ENCODE results near the gene GMIP. TPM values are rescaled to one million over a fixed set of nuclear protein-coding genes. Genes with fewer than 3 reads are reported as not detected.

GMIP gene
- total and polyA plus RNA-seq, 11 donors, result 1.1 to 21.7 (median 2.5) TPM

DNA sequence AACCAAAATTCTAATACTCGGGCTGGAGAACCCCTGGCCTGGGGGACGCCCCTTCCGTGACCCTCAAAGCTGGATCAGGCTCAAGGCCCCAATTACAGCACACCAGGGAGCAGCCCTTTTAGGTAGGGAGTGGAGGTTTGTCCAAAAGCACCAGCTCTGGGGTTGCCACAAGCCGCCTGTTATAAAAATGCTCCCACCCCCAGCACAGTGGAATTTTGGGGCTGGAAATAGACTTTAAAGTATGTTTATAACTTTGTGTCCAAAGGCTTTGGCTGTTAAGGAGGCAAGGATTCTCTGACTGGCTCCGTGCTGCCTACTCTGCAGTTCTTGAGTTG is 564 bp upstream of the GMIP start:
- 22 to 29% (median 28%) methylated on average over 5 of the region's 5 CpGs for WGBS, 4 donors
- intact Hi-C loops (cut with DNase I), result loop anchor here in 5 of 10 donors (1.0 to 5.0 kb wide), 3 partner anchors 92 to 112 kb away; no protein-coding TSS in a partner anchor
- H3K4me3 ChIP-seq, result peak overlapping the region in 11 of 12 donors; percentile 45 to 96 (median 78)

DNA sequence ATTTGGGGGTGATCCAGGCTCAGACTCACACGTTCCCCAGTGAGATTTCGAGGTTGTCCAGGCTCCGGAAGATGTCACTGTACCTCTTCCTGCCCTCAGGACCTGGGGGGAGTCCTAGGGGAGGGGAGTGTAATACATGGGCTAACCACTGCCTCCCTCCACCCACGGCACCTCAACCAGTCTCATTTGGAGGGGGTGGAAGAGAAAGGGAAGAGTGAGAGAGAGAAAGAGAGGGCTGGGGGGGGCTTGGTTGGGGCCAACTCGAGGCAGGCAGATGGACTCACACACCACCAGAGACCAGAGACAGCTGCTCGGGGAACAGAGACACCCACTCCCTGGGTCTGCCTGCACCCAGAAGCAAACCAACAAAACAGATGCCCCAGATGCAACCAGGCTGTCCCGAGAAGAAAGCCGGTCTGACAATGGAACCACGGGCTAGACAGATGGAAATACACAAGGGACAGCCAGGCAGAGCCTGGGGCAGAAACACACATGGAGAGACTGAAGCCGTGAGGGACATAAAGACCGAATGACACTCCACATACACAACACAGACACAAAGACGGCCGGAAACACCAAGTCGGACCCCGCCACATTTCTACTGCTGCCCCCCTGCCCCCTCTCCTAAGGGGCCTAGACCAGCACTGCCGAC is 825 bp downstream of the GMIP start:
- peak in 1 of 5 donors; percentile 25 for DNase-seq
- H3K4me1 ChIP-seq, result peaks cover 0 to 15% (median 7%) of the 10 kb centered on the region in 12 donors
- H3K27me3 ChIP-seq, result no peaks in the 10 kb centered on the region
- 29 to 36% (median 31%) methylated on average over 13 to 16 of the region's 16 CpGs for WGBS, 4 donors
- ATAC-seq, result peak in 1 of 4 donors; percentile 2
- peak overlapping the region in 7 of 12 donors; percentile 6 to 96 (median 61) for H3K27ac ChIP-seq
- no peak for TF ChIP-seq POLR2A (IDR thresholded peaks at IDR 0.05)
- TF ChIP-seq, protein P1, sequence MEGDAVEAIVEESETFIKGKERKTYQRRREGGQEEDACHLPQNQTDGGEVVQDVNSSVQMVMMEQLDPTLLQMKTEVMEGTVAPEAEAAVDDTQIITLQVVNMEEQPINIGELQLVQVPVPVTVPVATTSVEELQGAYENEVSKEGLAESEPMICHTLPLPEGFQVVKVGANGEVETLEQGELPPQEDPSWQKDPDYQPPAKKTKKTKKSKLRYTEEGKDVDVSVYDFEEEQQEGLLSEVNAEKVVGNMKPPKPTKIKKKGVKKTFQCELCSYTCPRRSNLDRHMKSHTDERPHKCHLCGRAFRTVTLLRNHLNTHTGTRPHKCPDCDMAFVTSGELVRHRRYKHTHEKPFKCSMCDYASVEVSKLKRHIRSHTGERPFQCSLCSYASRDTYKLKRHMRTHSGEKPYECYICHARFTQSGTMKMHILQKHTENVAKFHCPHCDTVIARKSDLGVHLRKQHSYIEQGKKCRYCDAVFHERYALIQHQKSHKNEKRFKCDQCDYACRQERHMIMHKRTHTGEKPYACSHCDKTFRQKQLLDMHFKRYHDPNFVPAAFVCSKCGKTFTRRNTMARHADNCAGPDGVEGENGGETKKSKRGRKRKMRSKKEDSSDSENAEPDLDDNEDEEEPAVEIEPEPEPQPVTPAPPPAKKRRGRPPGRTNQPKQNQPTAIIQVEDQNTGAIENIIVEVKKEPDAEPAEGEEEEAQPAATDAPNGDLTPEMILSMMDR (IDR thresholded peaks at IDR 0.05), result no peak
- no peaks in the 10 kb centered on the region for H3K9me3 ChIP-seq
- intact Hi-C loops (cut with DNase I), result loop anchor here in 9 of 10 donors (2.0 to 5.0 kb wide), 4 partner anchors 90 to 110 kb away; no protein-coding TSS in a partner anchor
- peaks cover 3 to 72% (median 29%) of the 10 kb centered on the region in 9 donors for H3K36me3 ChIP-seq
- H3K4me3 ChIP-seq, result peak overlapping the region; percentile 41 to 96 (median 77)

More for the DNA sequence above, 564 bp upstream of the GMIP start:
- peak overlapping the region in 2 of 12 donors; percentile 66 to 96 for H3K27ac ChIP-seq
- ATAC-seq (no peak), DNase-seq (no peak)
- no peaks in the 10 kb centered on the region for H3K27me3 ChIP-seq
- peaks cover 3 to 73% (median 43%) of the 10 kb centered on the region in 9 donors for H3K36me3 ChIP-seq
- no peaks in the 10 kb centered on the region for H3K9me3 ChIP-seq
- H3K4me1 ChIP-seq, result peaks cover 0 to 15% (median 7%) of the 10 kb centered on the region in 12 donors
- TF ChIP-seq, protein P1 (IDR thresholded peaks at IDR 0.05), result peak in 5 of 12 donors; percentile 8 to 43 (median 18)
- TF ChIP-seq POLR2A (IDR thresholded peaks at IDR 0.05), result no peak

DNA sequence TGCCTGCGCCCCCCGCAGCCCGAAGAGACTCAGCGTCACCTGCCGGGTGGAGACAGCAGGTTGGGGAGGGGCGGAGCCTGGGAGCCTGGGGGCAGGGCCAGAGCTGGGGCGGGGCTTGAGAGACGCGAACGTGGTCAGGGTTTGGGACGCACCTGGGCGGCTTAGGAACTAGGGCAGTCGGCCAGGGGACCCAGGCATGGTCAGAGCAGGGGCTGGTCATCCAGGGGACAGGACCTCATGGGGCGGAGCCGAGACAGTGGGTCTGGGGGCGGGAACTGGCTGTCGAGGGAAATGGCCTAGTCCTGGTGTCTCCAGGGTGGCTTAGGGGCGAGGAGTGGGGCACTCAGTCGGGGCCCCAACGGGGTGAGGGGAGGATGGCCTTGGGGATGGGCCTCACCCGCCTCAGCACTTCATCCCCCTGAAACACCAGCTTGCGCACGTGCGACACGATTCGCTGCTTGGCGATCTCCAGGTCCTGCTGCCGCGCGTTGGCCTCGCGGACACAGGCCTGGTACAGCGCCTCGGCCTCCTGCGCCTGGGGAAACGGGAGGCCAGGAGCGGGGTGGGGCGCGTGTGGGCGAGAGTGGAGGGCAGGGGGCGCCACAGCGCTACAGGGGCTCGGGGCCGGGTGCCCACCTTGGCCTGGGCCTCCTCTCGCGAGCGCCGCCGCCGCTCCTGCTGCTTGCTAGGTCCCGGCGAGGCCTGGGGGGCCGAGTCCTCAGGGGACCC is 5.8 kb downstream of the GMIP start:
- TF ChIP-seq POLR2A (IDR thresholded peaks at IDR 0.05), result no peak
- TF ChIP-seq, protein P1 (IDR thresholded peaks at IDR 0.05), result no peak

DNA sequence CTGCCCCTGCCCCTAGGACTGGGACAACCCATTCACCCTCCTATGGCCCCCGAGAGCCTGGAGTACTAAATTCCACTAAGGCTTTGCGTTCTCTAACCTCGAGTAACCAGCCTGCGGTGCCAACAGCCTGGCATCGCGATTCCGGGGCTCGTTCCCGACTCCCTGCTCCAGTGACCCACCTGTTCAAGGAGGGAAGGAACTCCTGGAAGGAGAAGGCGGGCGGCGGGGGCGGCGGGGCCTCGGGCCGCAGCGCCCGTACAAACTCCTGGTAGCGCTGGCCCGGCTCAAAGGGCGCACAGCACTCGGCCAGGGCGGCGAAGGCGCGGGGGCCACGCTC is 6.3 kb downstream of the GMIP start:
- ATAC-seq (no peak), DNase-seq (no peak)
- TF ChIP-seq, protein P1 (IDR thresholded peaks at IDR 0.05), result no peak
- TF ChIP-seq POLR2A (IDR thresholded peaks at IDR 0.05), result no peak
- Histone ChIP-seq H3K36me3 (peaks cover 0 to 90% (median 10%) of the 10 kb centered on the region in 9 donors), H3K4me3 (no peak overlapping the region), H3K9me3 (no peaks in the 10 kb centered on the region), H3K27me3 (no peaks in the 10 kb centered on the region), H3K27ac (no peak overlapping the region), H3K4me1 (no peaks in the 10 kb centered on the region)
- WGBS, 4 donors, result 67 to 76% (median 72%) methylated on average over 25 to 27 of the region's 27 CpGs
- intact Hi-C loops (cut with DNase I), result no loop called here

More for the DNA sequence above, 5.8 kb downstream of the GMIP start:
- DNase-seq (no peak), ATAC-seq (no peak)
- WGBS, 4 donors, result 58 to 70% (median 66%) methylated on average over 19 to 53 of the region's 53 CpGs
- Histone ChIP-seq H3K27me3 (no peaks in the 10 kb centered on the region), H3K9me3 (no peaks in the 10 kb centered on the region), H3K4me3 (no peak overlapping the region), H3K27ac (no peak overlapping the region), H3K4me1 (peaks cover 0 to 2% (median under 1%) of the 10 kb centered on the region in 12 donors), H3K36me3 (peaks cover 0 to 85% (median 10%) of the 10 kb centered on the region in 9 donors)
- intact Hi-C loops (cut with DNase I), result no loop called here

Measured in heart left ventricle (tissue), 16 donors.